Measurements from ENCODE around the gene AQP12A. TPM values are rescaled to one million over a fixed set of nuclear protein-coding genes. Genes with fewer than 3 reads are reported as not detected.
"Not testable (repeated sequence)": the region's sequence is repeated elsewhere in the genome, so short reads cannot be mapped to it uniquely, and the experiment has no call there.

AQP12A gene
- total RNA-seq, 1 experiment from 2014 or later = not detected

DNA sequence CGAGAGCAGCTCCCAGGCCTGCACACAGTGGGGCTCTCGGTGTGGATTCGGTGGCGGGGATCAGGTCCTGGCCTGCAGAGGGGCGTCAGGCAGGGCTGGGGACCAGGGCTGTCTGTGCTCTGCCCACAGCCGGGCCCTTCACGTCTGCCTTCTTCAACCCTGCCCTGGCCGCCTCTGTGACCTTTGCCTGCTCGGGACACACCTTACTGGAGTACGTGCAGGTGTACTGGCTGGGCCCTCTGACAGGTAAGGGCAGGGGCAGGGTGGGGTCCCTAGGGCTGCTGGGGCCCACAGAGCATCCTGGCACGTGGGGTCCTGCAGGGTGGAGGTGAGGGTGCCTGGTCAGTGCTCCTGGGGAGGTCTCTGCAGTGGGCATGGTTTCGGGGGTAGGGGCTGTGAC is 2.6 kb downstream of the AQP12A start:
- H3F3A ChIP-seq (ENCODE audit: low read length, unreplicated experiment); H3K9ac ChIP-seq (ENCODE audit: low read length); H3K27ac ChIP-seq (ENCODE audit: low read length); H3K27me3 ChIP-seq (ENCODE audit: low read length); DNase-seq; BruUV-seq (replicated peaks); H3K4me1 ChIP-seq (ENCODE audit: insufficient read depth, low read length); intact Hi-C loops (cut with micrococcal nuclease); H3K4me2 ChIP-seq (ENCODE audit: low read length); H3K9me3 ChIP-seq (ENCODE audit: low read length); POLR2A ChIA-PET (ENCODE audit: unreplicated experiment); H2AFZ ChIP-seq (ENCODE audit: low read length); H3K36me3 ChIP-seq (ENCODE audit: low read depth, low read length); CTCF ChIA-PET; H3K4me3 ChIP-seq (ENCODE audit: low read length); H4K20me1 ChIP-seq (ENCODE audit: low read length); H3K79me2 ChIP-seq (ENCODE audit: low read length); H3K9me2 ChIP-seq (replicated peaks; ENCODE audit: low read length); ATAC-seq: not testable (repeated sequence)

DNA sequence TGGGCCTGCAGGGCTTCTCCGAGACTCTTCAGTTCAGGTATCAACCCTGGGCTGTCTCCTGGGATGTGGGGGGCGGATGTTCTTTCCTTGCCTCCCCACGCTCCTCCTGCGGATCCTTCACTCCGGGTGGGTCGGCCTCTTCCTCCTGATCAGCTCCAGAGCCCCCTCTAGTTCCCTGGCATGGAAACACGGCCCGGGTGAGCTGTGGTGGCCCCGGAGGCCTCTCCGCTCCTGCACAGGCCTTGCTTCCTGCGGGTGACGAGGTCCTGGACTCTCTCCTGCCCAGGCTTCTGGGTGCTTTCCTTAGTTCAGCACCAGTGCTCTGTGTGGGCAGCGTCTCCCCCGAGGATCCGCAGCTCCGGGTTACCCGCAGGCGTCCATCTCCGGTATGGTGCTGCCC is 3.9 kb downstream of the AQP12A start:
- H3K27me3 ChIP-seq (ENCODE audit: low read length); H3K27ac ChIP-seq (ENCODE audit: low read length); CTCF ChIA-PET; H3K4me2 ChIP-seq (ENCODE audit: low read length); H3K4me3 ChIP-seq (ENCODE audit: low read length); H3K9ac ChIP-seq (ENCODE audit: low read length); BruUV-seq (replicated peaks); H2AFZ ChIP-seq (ENCODE audit: low read length); H3K9me2 ChIP-seq (replicated peaks; ENCODE audit: low read length); H4K20me1 ChIP-seq (ENCODE audit: low read length); POLR2A ChIA-PET (ENCODE audit: unreplicated experiment); H3F3A ChIP-seq (ENCODE audit: low read length, unreplicated experiment); intact Hi-C loops (cut with micrococcal nuclease); H3K9me3 ChIP-seq (ENCODE audit: low read length); H3K36me3 ChIP-seq (ENCODE audit: low read depth, low read length); ATAC-seq; H3K4me1 ChIP-seq (ENCODE audit: insufficient read depth, low read length); H3K79me2 ChIP-seq (ENCODE audit: low read length); DNase-seq: not testable (repeated sequence)

GRCh38 chr2:240696469-240696868 is 4.8 kb downstream of the AQP12A start:
- intact Hi-C loops (cut with micrococcal nuclease); CTCF ChIA-PET; H4K20me1 ChIP-seq (ENCODE audit: low read length); H3K9me3 ChIP-seq (ENCODE audit: low read length); H3K4me1 ChIP-seq (ENCODE audit: insufficient read depth, low read length); H3K9me2 ChIP-seq (replicated peaks; ENCODE audit: low read length); H2AFZ ChIP-seq (ENCODE audit: low read length); H3K9ac ChIP-seq (ENCODE audit: low read length); H3K4me2 ChIP-seq (ENCODE audit: low read length); BruUV-seq (replicated peaks); H3K36me3 ChIP-seq (ENCODE audit: low read depth, low read length); ATAC-seq; H3K4me3 ChIP-seq (ENCODE audit: low read length); H3K27me3 ChIP-seq (ENCODE audit: low read length); DNase-seq; POLR2A ChIA-PET (ENCODE audit: unreplicated experiment); H3F3A ChIP-seq (ENCODE audit: low read length, unreplicated experiment); H3K79me2 ChIP-seq (ENCODE audit: low read length); H3K27ac ChIP-seq (ENCODE audit: low read length): not testable (repeated sequence)

- intact Hi-C loops (cut with micrococcal nuclease); H3K4me2 ChIP-seq (ENCODE audit: low read length); POLR2A ChIA-PET (ENCODE audit: unreplicated experiment); H3K4me3 ChIP-seq (ENCODE audit: low read length); H3K79me2 ChIP-seq (ENCODE audit: low read length); BruUV-seq (replicated peaks); H4K20me1 ChIP-seq (ENCODE audit: low read length); DNase-seq; H3K27ac ChIP-seq (ENCODE audit: low read length); H2AFZ ChIP-seq (ENCODE audit: low read length); H3K4me1 ChIP-seq (ENCODE audit: insufficient read depth, low read length); H3F3A ChIP-seq (ENCODE audit: low read length, unreplicated experiment); H3K9ac ChIP-seq (ENCODE audit: low read length); H3K9me2 ChIP-seq (replicated peaks; ENCODE audit: low read length); H3K9me3 ChIP-seq (ENCODE audit: low read length); CTCF ChIA-PET; H3K36me3 ChIP-seq (ENCODE audit: low read depth, low read length): not testable (repeated sequence)
- ATAC-seq = peak; percentile 65
- H3K27me3 ChIP-seq (ENCODE audit: low read length) = peaks cover 14% of the 10 kb centered on the region
These were observed 7.3 kb downstream of the AQP12A start for GRCh38 chr2:240698852-240699561.

DNA sequence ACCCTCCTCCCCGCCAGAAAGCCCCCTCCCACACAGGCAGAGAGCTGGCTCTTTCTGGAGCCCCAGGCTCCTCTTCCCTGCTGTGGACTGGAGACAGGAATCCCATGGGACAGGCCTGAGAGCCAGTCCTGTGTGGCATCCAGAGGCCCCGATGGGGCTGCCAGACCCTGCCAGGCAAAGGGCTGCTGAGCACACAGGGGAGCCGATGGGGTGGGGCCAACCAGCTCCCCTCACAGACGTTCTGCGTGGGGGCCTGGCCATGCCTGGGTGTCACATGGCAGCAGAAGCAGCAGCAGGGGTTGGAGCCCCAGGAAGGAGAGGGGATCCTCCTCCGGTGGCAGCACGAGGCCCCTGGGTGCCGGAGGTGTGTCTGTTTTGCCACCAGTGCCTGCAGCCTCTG is 8.2 kb downstream of the AQP12A start:
- H3K27ac ChIP-seq (ENCODE audit: low read length); H3K9ac ChIP-seq (ENCODE audit: low read length); H2AFZ ChIP-seq (ENCODE audit: low read length); H3K4me3 ChIP-seq (ENCODE audit: low read length); DNase-seq; BruUV-seq (replicated peaks); intact Hi-C loops (cut with micrococcal nuclease); H3K9me3 ChIP-seq (ENCODE audit: low read length); H3F3A ChIP-seq (ENCODE audit: low read length, unreplicated experiment); H3K9me2 ChIP-seq (replicated peaks; ENCODE audit: low read length); ATAC-seq; H4K20me1 ChIP-seq (ENCODE audit: low read length); POLR2A ChIA-PET (ENCODE audit: unreplicated experiment); H3K36me3 ChIP-seq (ENCODE audit: low read depth, low read length); H3K79me2 ChIP-seq (ENCODE audit: low read length); H3K4me2 ChIP-seq (ENCODE audit: low read length); H3K4me1 ChIP-seq (ENCODE audit: insufficient read depth, low read length); CTCF ChIA-PET: not testable (repeated sequence)
- peaks cover 20% of the 10 kb centered on the region for H3K27me3 ChIP-seq (ENCODE audit: low read length)

DNA sequence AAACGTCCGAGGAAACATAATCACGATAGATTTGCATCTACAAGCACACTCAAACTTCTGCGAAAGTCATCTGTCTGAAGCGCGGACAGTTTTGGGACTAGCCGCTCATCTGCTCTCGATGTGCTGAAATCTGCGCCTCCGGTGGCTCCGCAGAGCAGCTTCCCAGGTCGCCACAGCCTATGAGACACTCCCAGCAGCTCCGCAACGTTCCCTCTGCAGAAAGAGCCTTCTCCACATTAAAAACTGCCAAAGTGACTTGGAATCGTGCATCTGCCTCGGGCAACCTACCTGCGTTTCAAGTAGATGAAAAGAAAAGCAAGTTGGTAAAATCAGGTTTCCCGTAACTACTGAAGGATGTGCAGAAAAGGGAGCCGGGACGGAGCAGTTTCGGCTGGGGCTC is 8.9 kb downstream of the AQP12A start:
- H3K9ac ChIP-seq (ENCODE audit: low read length); H3K4me2 ChIP-seq (ENCODE audit: low read length); H4K20me1 ChIP-seq (ENCODE audit: low read length); POLR2A ChIA-PET (ENCODE audit: unreplicated experiment); H3K4me3 ChIP-seq (ENCODE audit: low read length); intact Hi-C loops (cut with micrococcal nuclease); H3K36me3 ChIP-seq (ENCODE audit: low read depth, low read length); H3K9me2 ChIP-seq (replicated peaks; ENCODE audit: low read length); ATAC-seq; CTCF ChIA-PET; H3K27ac ChIP-seq (ENCODE audit: low read length); H2AFZ ChIP-seq (ENCODE audit: low read length); H3K4me1 ChIP-seq (ENCODE audit: insufficient read depth, low read length); DNase-seq; H3K79me2 ChIP-seq (ENCODE audit: low read length); H3F3A ChIP-seq (ENCODE audit: low read length, unreplicated experiment); H3K9me3 ChIP-seq (ENCODE audit: low read length); BruUV-seq (replicated peaks): not testable (repeated sequence)
- peaks cover 28% of the 10 kb centered on the region for H3K27me3 ChIP-seq (ENCODE audit: low read length)
